Uterus (tissue), 4 donors: Measurements from ENCODE around the gene ANKRD24. TPM values are rescaled to one million over a fixed set of nuclear protein-coding genes. Genes with fewer than 3 reads are reported as not detected.

ENCODE experiments used
- DNase-seq, 2 donors: peaks; one replicate each; pipeline ENCODE4 v3.0.0-alpha.2; 2019 to 2020
- H3K27ac ChIP-seq, 2 donors: fragments of 200-600 bp; sonication (generic); 1 replicate in 1 of 2; 2 replicates in 1 of 2; pipeline ENCODE4 v1.5.1; 2016 to 2018
- H3K27me3 ChIP-seq, 2 donors: fragments of 200-600 bp; sonication (generic); one replicate each; pipeline ENCODE4 v1.5.1; 2018 to 2019; ENCODE audit warnings: control low read depth in 1 of 2
- H3K36me3 ChIP-seq, 2 donors: fragments of 200-600 bp; sonication (generic); one replicate each; pipeline ENCODE4 v1.5.1; 2019; ENCODE audit warnings: control low read depth in 1 of 2
- H3K4me1 ChIP-seq, 2 donors: fragments of 200-600 bp; sonication (generic); one replicate each; pipeline ENCODE4 v1.5.1; 2018 to 2019; ENCODE audit warnings: control low read depth in 1 of 2
- H3K4me3 ChIP-seq, 2 donors: fragments of 200-600 bp; sonication (generic); 1 replicate in 1 of 2; 2 replicates in 1 of 2; pipeline ENCODE4 v1.5.1; 2018 to 2019; ENCODE audit warnings: mild to moderate bottlenecking in 1 of 2
- H3K9me3 ChIP-seq, 2 donors: fragments of 200-600 bp; sonication (generic); one replicate each; pipeline ENCODE4 v1.5.1; 2019; ENCODE audit warnings: control low read depth in 1 of 2
- CTCF ChIP-seq, 4 experiments: fragments of 200-600 bp in 2 of 4; fragments of 450-650 bp in 2 of 4; sonication (generic) in 2 of 4; IDR thresholded peaks; one replicate each; pipeline ENCODE4 v1.5.1; 2016 to 2019; ENCODE audit warnings: antibody characterized with exemption in 4 of 4, mild to moderate bottlenecking in 2 of 4, moderate library complexity in 1 of 4
- POLR2A ChIP-seq, 2 donors: fragments of 450-650 bp; IDR thresholded peaks; one replicate each; pipeline ENCODE4 v1.6.1; 2016; ENCODE audit warnings: antibody characterized with exemption in 2 of 2, mild to moderate bottlenecking in 1 of 2, moderate library complexity in 1 of 2
- intact Hi-C: fragments of 100-400 bp; cut with DNase I; formaldehyde crosslinking; loops from one replicate; pipeline ENCODE4 v1.15.1; 2023; ENCODE audit warnings: low total_unique reads
- total RNA-seq, 4 donors: library from RNA; depleted of rRNA in 3 of 4; stranded (reverse); fragments of >200 nt in 3 of 4; gene quantifications; one replicate each; pipeline versions ENCODE4 v1.1.0 to v1.2.4, GENCODE V29; 2014 to 2023
- donor health status: DM: yes; HTN: yes; CAD: no.

Gene ANKRD24
- total RNA-seq, 4 donors from 2014 or later = 0.64 to 1.8 (median 1.2) TPM; not detected in 1

DNA sequence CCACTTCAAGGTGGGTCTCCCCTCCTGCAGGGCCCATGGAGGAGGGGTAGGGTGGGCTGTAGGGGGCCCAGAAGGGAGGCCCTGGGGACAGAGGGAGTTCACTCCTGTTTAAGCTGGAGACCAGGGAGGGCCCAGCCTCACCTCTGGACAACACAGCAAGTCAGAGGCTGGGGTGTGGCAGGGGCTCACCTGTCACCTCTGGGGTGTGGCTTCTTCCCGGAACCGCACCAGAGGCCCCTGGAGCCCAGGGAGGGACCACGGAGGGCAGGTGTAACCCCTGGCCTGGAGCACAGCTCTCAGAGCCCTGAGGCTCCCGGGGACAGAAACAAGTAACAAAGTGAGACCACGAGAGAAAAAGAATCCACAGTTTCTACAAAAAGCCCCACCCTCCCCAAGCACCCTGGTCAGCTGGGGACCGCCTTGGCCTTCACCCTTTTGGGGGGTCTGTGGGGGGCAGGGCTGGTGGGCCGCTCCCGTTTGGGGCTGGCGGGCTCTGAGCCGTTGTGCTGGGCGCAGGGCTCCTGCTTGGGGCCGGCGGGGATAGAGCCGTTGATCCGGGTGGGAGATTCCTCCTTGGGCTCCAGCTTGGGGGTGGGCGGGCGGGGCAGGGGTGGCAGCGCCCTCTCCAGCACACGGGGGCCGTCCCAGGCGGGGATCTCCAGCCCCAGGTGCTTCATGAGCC is 8.1 kb upstream of the ANKRD24 start:
- TF ChIP-seq CTCF (IDR thresholded peaks at IDR 0.05) = no peak
- TF ChIP-seq POLR2A (IDR thresholded peaks at IDR 0.05) = no peak
- no peak overlapping the region for H3K27ac ChIP-seq
- no peak overlapping the region for H3K4me3 ChIP-seq
- no peaks in the 10 kb centered on the region for H3K9me3 ChIP-seq
- no peaks in the 10 kb centered on the region for H3K36me3 ChIP-seq
- DNase-seq = no peak
- intact Hi-C loops = no loop called here
- H3K27me3 ChIP-seq = no peaks in the 10 kb centered on the region
- H3K4me1 ChIP-seq = no peaks in the 10 kb centered on the region

DNA sequence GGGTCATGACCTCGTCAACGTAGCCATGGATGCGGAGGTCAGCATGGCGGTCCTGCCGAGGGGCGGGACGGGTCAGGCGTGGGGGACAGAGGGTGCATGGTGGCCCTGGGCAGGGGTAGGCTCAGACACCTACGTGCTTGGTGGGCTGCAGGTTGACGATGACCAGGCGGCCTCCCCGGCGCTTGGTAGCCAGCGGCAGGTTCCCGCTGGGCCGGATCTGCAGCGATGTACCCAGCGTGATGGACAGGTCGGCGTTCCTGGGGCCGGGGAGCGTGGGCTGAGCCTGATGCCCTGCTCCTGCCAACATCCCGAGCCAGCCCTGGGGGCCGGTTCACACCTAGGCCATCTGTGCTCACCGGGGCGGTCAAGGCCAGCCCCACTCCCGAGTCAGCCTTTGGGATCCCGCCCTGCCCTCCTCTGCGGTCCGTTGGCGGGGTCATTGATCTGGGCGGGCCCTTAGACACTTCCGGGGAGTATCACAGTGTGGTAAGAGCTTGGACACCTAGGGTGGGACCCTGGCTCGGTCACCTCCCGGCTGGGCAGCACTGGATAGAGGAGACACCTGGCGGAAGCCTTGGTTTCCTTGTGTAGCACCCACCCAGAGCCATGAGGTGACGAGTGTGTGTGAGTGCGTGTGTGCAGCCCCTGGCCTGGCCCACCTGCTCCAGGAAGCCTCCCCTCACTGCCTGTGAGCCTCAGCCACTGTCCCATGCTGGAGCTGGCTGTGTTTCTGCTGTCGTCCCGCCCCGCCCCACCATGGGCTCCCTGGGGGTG is 7.4 kb upstream of the ANKRD24 start:
- Histone ChIP-seq H3K4me1 (no peaks in the 10 kb centered on the region), H3K27ac (no peak overlapping the region), H3K27me3 (no peaks in the 10 kb centered on the region), H3K9me3 (no peaks in the 10 kb centered on the region), H3K4me3 (no peak overlapping the region), H3K36me3 (no peaks in the 10 kb centered on the region)
- no peak for TF ChIP-seq CTCF (IDR thresholded peaks at IDR 0.05)
- TF ChIP-seq POLR2A (IDR thresholded peaks at IDR 0.05) = no peak
- intact Hi-C loops = no loop called here
- DNase-seq = no peak

GRCh38 chr19:4175669-4175931 is 6.9 kb upstream of the ANKRD24 start:
- TF ChIP-seq POLR2A (IDR thresholded peaks at IDR 0.05) (no peak), CTCF (IDR thresholded peaks at IDR 0.05) (no peak)
- Histone ChIP-seq H3K4me1 (no peaks in the 10 kb centered on the region), H3K36me3 (no peaks in the 10 kb centered on the region), H3K9me3 (no peaks in the 10 kb centered on the region), H3K27ac (no peak overlapping the region), H3K27me3 (no peaks in the 10 kb centered on the region), H3K4me3 (no peak overlapping the region)
- no peak for DNase-seq
- intact Hi-C loops = no loop called here

- H3K9me3 ChIP-seq = no peaks in the 10 kb centered on the region
- no peaks in the 10 kb centered on the region for H3K27me3 ChIP-seq
- peaks cover 0 to 9% of the 10 kb centered on the region in 2 donors for H3K4me1 ChIP-seq
- no peak overlapping the region for H3K27ac ChIP-seq
- H3K4me3 ChIP-seq = no peak overlapping the region
- intact Hi-C loops = no loop called here
- no peak for DNase-seq
- no peaks in the 10 kb centered on the region for H3K36me3 ChIP-seq
- TF ChIP-seq CTCF (IDR thresholded peaks at IDR 0.05) (no peak), POLR2A (IDR thresholded peaks at IDR 0.05) (no peak)
These were observed 5.3 kb upstream of the ANKRD24 start for GRCh38 chr19:4177146-4177545.

- no peak overlapping the region for H3K4me3 ChIP-seq
- intact Hi-C loops = no loop called here
- no peak for DNase-seq
- no peaks in the 10 kb centered on the region for H3K36me3 ChIP-seq
- no peaks in the 10 kb centered on the region for H3K9me3 ChIP-seq
- no peak overlapping the region for H3K27ac ChIP-seq
- peaks cover 0 to 9% of the 10 kb centered on the region in 2 donors for H3K4me1 ChIP-seq
- TF ChIP-seq POLR2A (IDR thresholded peaks at IDR 0.05) = no peak
- no peak for TF ChIP-seq CTCF (IDR thresholded peaks at IDR 0.05)
- no peaks in the 10 kb centered on the region for H3K27me3 ChIP-seq
These were observed 3.5 kb upstream of the ANKRD24 start for GRCh38 chr19:4178990-4179389.
